Right lobe of liver (tissue), 6 donors: ENCODE data around the gene SIDT2. TPM values are rescaled to one million over a fixed set of nuclear protein-coding genes. Genes with fewer than 3 reads are reported as not detected.
A peak's percentile ranks its signal among the peaks of the same experiment; 100 is the strongest.

Experiments
- ATAC-seq, 4 donors: fragments of 200-7000 bp; cut with Tn5 transposase; one replicate each; pipeline ENCODE4 v1.9.1; 2020; ENCODE audit warnings: mild to moderate bottlenecking in 4 of 4, moderate library complexity in 4 of 4
- DNase-seq, 3 donors: peaks; one replicate each; pipeline ENCODE4 v3.0.0-alpha.2; 2020
- H3K27ac ChIP-seq, 3 donors: fragments of 200-600 bp; one replicate each; pipeline ENCODE4 v1.8.0; 2022
- H3K27me3 ChIP-seq, 2 donors: fragments of 200-600 bp; one replicate each; pipeline ENCODE4 v1.8.0; 2022
- H3K36me3 ChIP-seq, 4 donors: fragments of 200-600 bp; sonication (generic) in 1 of 4; one replicate each; pipeline versions ENCODE4 v1.5.1 to v1.8.0; 2017 to 2022; ENCODE audit warnings: control low read depth in 1 of 4
- H3K4me1 ChIP-seq, 4 donors: fragments of 200-600 bp; sonication (generic) in 1 of 4; one replicate each; pipeline versions ENCODE4 v1.5.1 to v1.8.0; 2017 to 2022; ENCODE audit warnings: control low read depth in 1 of 4
- H3K4me3 ChIP-seq, 3 donors: fragments of 200-600 bp; one replicate each; pipeline ENCODE4 v1.8.0; 2022
- H3K9me3 ChIP-seq, 4 donors: fragments of 200-600 bp; sonication (generic) in 1 of 4; one replicate each; pipeline versions ENCODE4 v1.5.1 to v1.8.0; 2017 to 2022; ENCODE audit warnings: control low read depth in 1 of 4
- POLR2A ChIP-seq: fragments of 450-650 bp; IDR thresholded peaks from one replicate; pipeline ENCODE4 v1.6.1; 2017; ENCODE audit warnings: antibody characterized with exemption, mild to moderate bottlenecking
- WGBS: methylation state at CpG from one replicate; pipeline ENCODE4 v1.1.6; 2018; ENCODE audit warnings: low coverage, low lambda C conversion rate; ENCODE audit not compliant: insufficient coverage; ENCODE audit errors: missing lambda C conversion rate; 5-methylcytosine and 5-hydroxymethylcytosine counted together
- intact Hi-C, 2 donors: fragments of 100-400 bp; cut with DNase I; formaldehyde crosslinking; loops; one replicate each; pipeline versions ENCODE4 v1.11.2 to v1.14.1; 2022
- total RNA-seq, 6 experiments: library from RNA; depleted of rRNA in 2 of 6; stranded (reverse); fragments of >200 nt in 2 of 6; fragmentation: NEBNext Ultra II Directional in 3 of 6; extraction: Animal tissue kit (Norgen Biotek cat#: 25700) in 3 of 6; gene quantifications; one replicate each; pipeline versions ENCODE4 v1.1.0 to v1.2.4, GENCODE V29; 2016 to 2023
- TF ChIP-seq, protein P1 (sequence below), 4 donors: fragments of 200-600 bp in 3 of 4; fragments of 450-650 bp in 1 of 4; IDR thresholded peaks; one replicate each; pipeline versions ENCODE4 v1.5.1 to v1.8.0; 2016 to 2022; ENCODE audit warnings: antibody characterized with exemption in 4 of 4, mild to moderate bottlenecking in 2 of 4
- donor health status: DM: no; HTN: yes; CAD: no.
- donor health status: DM: no; HTN: no; CAD: no.
- donor health status: DM: no; HTN: no; CAD: no.
- donor health status: DM: no; HTN: yes; CAD: no.
- donor health status: DM: no; HTN: yes; CAD: no.

The SIDT2 gene
- total RNA-seq, 6 experiments from 2014 or later: 24.6 to 49.9 (median 35.5) TPM

DNA sequence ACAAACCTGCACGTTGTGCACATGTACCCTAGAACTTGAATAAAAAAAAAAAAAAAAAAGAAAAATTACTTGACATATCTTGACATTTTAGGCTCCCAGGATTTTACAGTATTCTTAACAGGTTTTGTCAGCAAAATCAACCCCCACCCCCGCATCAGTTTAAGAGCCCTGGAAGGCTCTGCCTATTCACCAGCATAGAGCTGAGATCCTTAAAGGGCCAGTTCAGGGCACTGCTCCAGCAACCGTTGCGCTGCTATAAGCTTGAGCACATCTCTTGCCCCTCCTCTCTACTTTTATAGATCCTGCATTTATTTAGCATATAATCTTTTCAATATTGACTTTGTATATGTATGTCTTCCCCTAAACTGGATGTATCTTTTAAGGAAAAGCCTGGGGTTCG is 35.2 kb upstream of the SIDT2 start:
- Histone ChIP-seq H3K4me3 (peak overlapping the region; percentile 93 to 99 (median 97)), H3K9me3 (no peaks in the 10 kb centered on the region), H3K36me3 (peaks cover 0 to 6% (median 0%) of the 10 kb centered on the region in 4 donors), H3K27ac (peak overlapping the region; percentile 60 to 86 (median 84)), H3K27me3 (no peaks in the 10 kb centered on the region), H3K4me1 (peaks cover 0 to 9% (median 0%) of the 10 kb centered on the region in 4 donors)
- ATAC-seq (peak; percentile 21 to 53 (median 42)), DNase-seq (peak in 2 of 3 donors; percentile 43 to 53)
- TF ChIP-seq, protein P1, sequence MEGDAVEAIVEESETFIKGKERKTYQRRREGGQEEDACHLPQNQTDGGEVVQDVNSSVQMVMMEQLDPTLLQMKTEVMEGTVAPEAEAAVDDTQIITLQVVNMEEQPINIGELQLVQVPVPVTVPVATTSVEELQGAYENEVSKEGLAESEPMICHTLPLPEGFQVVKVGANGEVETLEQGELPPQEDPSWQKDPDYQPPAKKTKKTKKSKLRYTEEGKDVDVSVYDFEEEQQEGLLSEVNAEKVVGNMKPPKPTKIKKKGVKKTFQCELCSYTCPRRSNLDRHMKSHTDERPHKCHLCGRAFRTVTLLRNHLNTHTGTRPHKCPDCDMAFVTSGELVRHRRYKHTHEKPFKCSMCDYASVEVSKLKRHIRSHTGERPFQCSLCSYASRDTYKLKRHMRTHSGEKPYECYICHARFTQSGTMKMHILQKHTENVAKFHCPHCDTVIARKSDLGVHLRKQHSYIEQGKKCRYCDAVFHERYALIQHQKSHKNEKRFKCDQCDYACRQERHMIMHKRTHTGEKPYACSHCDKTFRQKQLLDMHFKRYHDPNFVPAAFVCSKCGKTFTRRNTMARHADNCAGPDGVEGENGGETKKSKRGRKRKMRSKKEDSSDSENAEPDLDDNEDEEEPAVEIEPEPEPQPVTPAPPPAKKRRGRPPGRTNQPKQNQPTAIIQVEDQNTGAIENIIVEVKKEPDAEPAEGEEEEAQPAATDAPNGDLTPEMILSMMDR (IDR thresholded peaks at IDR 0.05): no peak
- no peak for TF ChIP-seq POLR2A
- intact Hi-C loops: no loop called here
- 0% methylated on average over 4 of the region's 5 CpGs for WGBS

DNA sequence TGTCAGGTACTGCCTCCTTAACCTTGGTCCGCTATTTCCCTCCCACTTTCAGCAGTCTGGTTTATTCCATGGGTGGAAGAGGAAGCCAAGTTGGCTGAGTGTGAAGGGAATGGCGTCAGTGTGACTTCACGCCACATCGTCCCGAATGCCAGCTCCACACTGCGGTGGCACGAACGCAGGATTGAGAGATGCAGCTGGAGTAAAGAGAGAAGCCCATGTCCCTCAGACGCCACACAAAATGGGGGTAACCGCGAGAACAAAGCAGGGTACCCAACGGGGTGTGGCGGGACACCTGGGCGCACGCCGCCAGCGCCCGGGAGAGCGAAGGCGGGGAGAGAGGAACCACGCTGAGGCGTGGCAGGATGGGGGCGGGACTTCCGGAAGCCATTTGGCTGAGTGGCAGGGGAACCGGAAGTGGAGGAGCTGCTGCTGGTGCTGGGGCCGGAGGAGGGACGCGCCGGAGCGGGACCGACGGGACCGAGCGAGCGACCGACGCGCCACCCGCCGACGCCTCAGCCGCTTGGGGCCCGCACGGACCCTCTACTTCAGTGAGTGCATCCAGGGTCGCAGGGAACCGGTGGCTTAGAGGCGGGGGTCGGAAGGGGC is 34.6 kb upstream of the SIDT2 start, which contains the start of gene PAFAH1B2:
PAFAH1B2 (plus strand) TSS at position 417 of the 606 bp plus-strand sequence. CDS start 8,161 bp downstream, outside the sequence.
- ATAC-seq (peak; percentile 98 to 100 (median 98)), DNase-seq (peak; percentile 97)
- no peaks in the 10 kb centered on the region for H3K9me3 ChIP-seq
- WGBS: 0% methylated on average over 17 of the region's 48 CpGs
- H3K27ac ChIP-seq: peak within 1 kb of the TSS; percentile 60 to 86 (median 84)
- peaks cover 0 to 6% (median 0%) of the 10 kb centered on the region in 4 donors for H3K36me3 ChIP-seq
- intact Hi-C loops: no loop called here
- TF ChIP-seq, protein P1 (IDR thresholded peaks at IDR 0.05): no peak
- peak; percentile 84 for TF ChIP-seq POLR2A
- peaks cover 0 to 9% (median 0%) of the 10 kb centered on the region in 4 donors for H3K4me1 ChIP-seq
- H3K27me3 ChIP-seq: no peaks in the 10 kb centered on the region
- peak within 1 kb of the TSS; percentile 93 to 99 (median 97) for H3K4me3 ChIP-seq

DNA sequence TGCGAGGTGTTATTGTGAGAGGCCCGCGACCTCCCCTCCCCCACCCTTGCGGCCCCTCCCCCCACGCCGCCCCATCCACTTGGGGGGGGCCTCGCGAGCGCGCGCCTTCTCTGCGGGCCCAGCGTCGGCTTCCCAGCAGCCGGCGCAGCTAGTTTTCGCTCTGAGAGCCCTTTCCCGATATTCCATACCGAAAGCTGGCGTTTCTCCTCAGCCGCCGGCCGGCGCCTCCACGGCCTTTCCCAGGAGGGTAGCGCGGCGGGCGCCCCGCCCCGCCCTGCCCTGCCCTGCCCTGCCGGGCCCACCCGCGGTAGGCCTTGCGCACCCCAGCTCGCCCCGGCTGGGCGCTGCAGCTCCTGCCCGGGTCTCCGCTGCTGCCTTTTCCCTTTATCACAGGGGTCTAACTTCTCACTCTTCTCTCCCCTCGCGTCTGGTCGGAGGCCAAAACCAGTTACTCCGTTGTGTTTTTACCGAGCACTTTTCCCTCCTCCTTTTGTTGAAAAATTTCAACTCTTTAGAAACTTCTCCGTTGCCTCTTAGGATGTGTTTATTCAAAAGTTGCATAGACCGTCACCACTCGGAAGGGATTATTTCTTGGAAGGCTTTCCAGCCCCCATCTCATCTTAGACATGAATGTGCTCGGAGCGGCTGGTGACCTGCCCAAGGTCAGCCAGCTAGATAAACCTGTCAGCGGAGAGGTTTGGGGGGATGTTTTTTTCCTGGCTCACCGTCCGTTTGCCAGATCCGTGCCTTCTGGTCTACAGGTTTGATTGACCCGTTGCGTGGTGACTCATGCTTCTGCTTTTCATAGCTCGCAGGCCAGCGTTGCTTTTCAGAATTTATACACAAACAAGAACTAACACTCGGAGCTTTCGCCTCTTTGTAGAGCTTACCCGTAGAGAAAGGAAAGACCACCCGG is 33.8 kb upstream of the SIDT2 start:
- ATAC-seq: peak; percentile 66 to 85 (median 74)
- H3K27me3 ChIP-seq: no peaks in the 10 kb centered on the region
- intact Hi-C loops: no loop called here
- peaks cover 0 to 9% (median 0%) of the 10 kb centered on the region in 4 donors for H3K4me1 ChIP-seq
- H3K27ac ChIP-seq: peak overlapping the region; percentile 60 to 86 (median 84)
- no peak for TF ChIP-seq POLR2A
- TF ChIP-seq, protein P1 (IDR thresholded peaks at IDR 0.05): no peak
- peaks cover 0 to 6% (median 0%) of the 10 kb centered on the region in 4 donors for H3K36me3 ChIP-seq
- H3K4me3 ChIP-seq: peak overlapping the region; percentile 93 to 99 (median 97)
- 0% methylated on average over 21 of the region's 62 CpGs for WGBS
- no peaks in the 10 kb centered on the region for H3K9me3 ChIP-seq
- peak; percentile 54 to 68 (median 67) for DNase-seq

DNA sequence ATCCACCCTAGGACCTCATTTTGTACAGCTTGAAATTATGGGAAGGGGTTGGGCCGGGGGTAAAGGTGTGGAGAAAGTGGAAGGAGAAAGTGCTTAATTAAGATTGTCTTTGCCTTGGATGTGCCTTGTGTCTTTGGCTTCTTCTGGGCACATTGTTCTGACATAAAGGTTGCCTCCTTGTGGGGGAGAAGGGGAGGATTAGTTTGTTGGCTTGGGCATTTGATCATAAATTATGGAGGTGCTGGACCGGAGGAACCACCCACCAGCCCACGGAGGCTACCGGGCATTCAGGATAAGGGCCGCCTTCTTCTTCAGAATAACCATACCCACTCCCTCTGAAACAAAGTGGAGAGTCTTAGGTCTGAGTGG is 33.2 kb upstream of the SIDT2 start:
- Histone ChIP-seq H3K27ac (peak overlapping the region; percentile 60 to 86 (median 84)), H3K9me3 (no peaks in the 10 kb centered on the region), H3K4me1 (peaks cover 0 to 9% (median 1%) of the 10 kb centered on the region in 4 donors), H3K36me3 (peaks cover 0 to 6% (median 0%) of the 10 kb centered on the region in 4 donors), H3K27me3 (no peaks in the 10 kb centered on the region), H3K4me3 (peak overlapping the region; percentile 93 to 99 (median 97))
- WGBS: 10% methylated on average over 5 of the region's 5 CpGs
- intact Hi-C loops: no loop called here
- no peak for ATAC-seq
- DNase-seq: no peak
- TF ChIP-seq, protein P1 (IDR thresholded peaks at IDR 0.05): no peak
- TF ChIP-seq POLR2A: no peak
